Measurements from ENCODE around the gene KLF9. TPM values are rescaled to one million over a fixed set of nuclear protein-coding genes. Genes with fewer than 3 reads are reported as not detected.

Gene KLF9
- 1 to 10 TPM; 6.9 to 8.4 (median 8.0) TPM for polyA plus RNA-seq (ENCODE audit: insufficient read length in 3 of 3)
- long read RNA-seq, donor 1, full-length matches to known transcripts: 5 of 5 reads
- long read RNA-seq, donor 1, partial matches to known transcripts: 0 of 5 reads
- long read RNA-seq, donor 1, other reads (novel, unspliced or antisense): 0 of 5 reads
- long read RNA-seq, donor 2, full-length matches to known transcripts: 3 of 3 reads
- long read RNA-seq, donor 2, partial matches to known transcripts: 0 of 3 reads
- long read RNA-seq, donor 2, other reads (novel, unspliced or antisense): 0 of 3 reads
- long read RNA-seq, donor 3, full-length matches to known transcripts: 1 of 1 reads
- long read RNA-seq, donor 3, partial matches to known transcripts: 0 of 1 reads
- long read RNA-seq, donor 3, other reads (novel, unspliced or antisense): 0 of 1 reads
- long read RNA-seq, donor 4, full-length matches to known transcripts: 4 of 4 reads
- long read RNA-seq, donor 4, partial matches to known transcripts: 0 of 4 reads
- long read RNA-seq, donor 4, other reads (novel, unspliced or antisense): 0 of 4 reads
- long read RNA-seq, donor 5, full-length matches to known transcripts: 3 of 3 reads
- long read RNA-seq, donor 5, partial matches to known transcripts: 0 of 3 reads
- long read RNA-seq, donor 5, other reads (novel, unspliced or antisense): 0 of 3 reads
- long read RNA-seq, donor 6, full-length matches to known transcripts: 2 of 2 reads
- long read RNA-seq, donor 6, partial matches to known transcripts: 0 of 2 reads
- long read RNA-seq, donor 6, other reads (novel, unspliced or antisense): 0 of 2 reads
- long read RNA-seq, donor 7, full-length matches to known transcripts: 4 of 4 reads
- long read RNA-seq, donor 7, partial matches to known transcripts: 0 of 4 reads
- long read RNA-seq, donor 7, other reads (novel, unspliced or antisense): 0 of 4 reads
- long read RNA-seq, donor 8, full-length matches to known transcripts: 6 of 6 reads
- long read RNA-seq, donor 8, partial matches to known transcripts: 0 of 6 reads
- long read RNA-seq, donor 8, other reads (novel, unspliced or antisense): 0 of 6 reads
- long read RNA-seq, donor 9, full-length matches to known transcripts: 10 of 10 reads
- long read RNA-seq, donor 9, partial matches to known transcripts: 0 of 10 reads
- long read RNA-seq, donor 9, other reads (novel, unspliced or antisense): 0 of 10 reads
- long read RNA-seq, donor 10, full-length matches to known transcripts: 4 of 4 reads
- long read RNA-seq, donor 10, partial matches to known transcripts: 0 of 4 reads
- long read RNA-seq, donor 10, other reads (novel, unspliced or antisense): 0 of 4 reads
- long read RNA-seq, donor 11, full-length matches to known transcripts: 2 of 11 reads
- long read RNA-seq, donor 11, partial matches to known transcripts: 9 of 11 reads
- long read RNA-seq, donor 11, other reads (novel, unspliced or antisense): 0 of 11 reads
- long read RNA-seq, donor 12, full-length matches to known transcripts: 3 of 3 reads
- long read RNA-seq, donor 12, partial matches to known transcripts: 0 of 3 reads
- long read RNA-seq, donor 12, other reads (novel, unspliced or antisense): 0 of 3 reads
- long read RNA-seq, donor 13, full-length matches to known transcripts: 1 of 1 reads
- long read RNA-seq, donor 13, partial matches to known transcripts: 0 of 1 reads
- long read RNA-seq, donor 13, other reads (novel, unspliced or antisense): 0 of 1 reads
- long read RNA-seq, donor 14: 0 reads
- long read RNA-seq, donor 15, full-length matches to known transcripts: 2 of 2 reads
- long read RNA-seq, donor 15, partial matches to known transcripts: 0 of 2 reads
- long read RNA-seq, donor 15, other reads (novel, unspliced or antisense): 0 of 2 reads
- long read RNA-seq, donor 16, full-length matches to known transcripts: 1 of 12 reads
- long read RNA-seq, donor 16, partial matches to known transcripts: 11 of 12 reads
- long read RNA-seq, donor 16, other reads (novel, unspliced or antisense): 0 of 12 reads

DNA sequence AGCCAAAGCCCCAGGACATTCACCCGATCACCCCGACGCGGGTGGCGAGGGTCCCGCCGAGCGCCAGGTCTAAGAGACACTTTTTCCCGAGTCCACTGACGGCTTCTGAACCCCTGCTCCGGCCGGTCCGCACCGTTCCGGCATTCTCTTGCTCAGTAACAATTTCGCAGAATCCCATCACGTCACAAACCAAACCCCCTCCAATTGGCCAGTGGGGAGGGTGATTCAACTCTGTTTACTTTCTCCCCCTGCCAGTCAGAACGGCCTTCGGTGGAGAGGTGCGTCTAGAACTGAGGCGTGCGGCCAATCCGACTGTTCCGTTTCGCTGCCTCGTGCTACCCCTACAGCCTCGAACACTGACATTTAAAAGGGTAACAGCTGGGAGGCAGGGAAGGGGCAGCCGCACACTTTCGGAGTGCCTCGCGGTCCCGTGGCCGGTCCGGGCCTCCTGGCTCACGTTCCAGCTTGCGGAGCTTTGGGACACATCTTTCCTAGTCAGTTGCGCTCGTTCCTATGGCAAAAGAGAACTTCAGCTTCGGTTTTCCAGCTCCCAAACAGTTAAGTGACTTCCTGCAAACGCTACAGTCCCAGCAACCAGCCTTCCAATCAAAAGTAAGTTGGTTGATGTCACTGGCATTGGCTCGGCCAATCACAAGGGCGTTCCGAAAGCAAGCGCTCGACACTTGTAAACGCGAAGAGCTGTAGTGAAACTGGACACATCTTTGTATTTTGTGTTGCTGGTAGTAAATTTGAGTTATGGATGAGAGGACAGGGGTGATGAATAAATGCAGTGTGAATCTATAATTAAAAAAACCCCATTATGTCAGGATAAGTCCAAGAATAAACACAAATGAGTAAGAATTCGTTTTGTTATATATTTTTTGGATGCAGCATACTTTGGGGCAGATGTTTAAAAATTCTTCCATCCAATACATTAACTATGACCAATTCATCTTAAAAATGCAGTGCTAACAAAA is at the start of gene KLF9:
TSS of gene KLF9 (minus strand) at position 859 of the 977 bp plus-strand sequence. CDS start 1,294 bp downstream, outside the sequence.
- peak; percentile 94 for DNase-seq

DNA sequence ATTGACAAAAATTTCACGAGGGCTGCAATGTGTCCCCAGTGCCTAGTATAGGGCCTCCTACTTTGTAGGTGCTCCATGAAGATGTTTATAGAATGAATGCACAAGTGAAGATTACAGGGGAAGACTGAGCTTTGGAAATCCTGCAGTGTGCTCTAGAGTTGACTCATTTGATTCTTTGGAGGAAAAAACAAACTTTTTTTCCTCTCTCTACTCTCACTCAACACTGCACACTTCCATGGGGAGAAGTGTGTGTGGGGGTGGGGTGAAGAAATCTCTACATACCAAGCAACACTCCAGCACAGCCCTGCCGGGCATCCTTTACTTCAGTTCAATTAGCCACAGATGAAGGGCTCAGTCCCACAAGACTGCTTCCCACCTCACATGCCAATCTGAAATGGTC is 49.4 kb upstream of the KLF9 start:
- no peak for DNase-seq

DNA sequence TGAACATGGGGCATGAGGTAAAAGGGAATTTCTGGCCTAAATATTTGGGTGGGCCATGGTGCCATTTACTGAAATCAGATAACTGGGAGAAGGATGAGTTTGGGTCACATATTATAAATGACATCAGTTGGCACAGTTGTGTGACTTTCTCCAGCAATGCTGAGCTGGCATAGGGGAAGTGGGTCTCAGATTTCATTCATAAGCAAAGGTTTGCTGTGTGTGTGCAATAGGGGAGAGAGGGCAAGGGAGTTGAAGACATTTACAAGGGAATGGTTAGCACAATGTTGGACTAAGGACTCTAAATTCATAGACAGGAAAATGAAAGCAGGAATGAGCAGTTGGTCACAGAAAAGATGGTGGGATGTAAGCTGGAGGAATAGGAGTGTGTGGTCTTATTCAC is 47.8 kb upstream of the KLF9 start:
- no peak for DNase-seq

DNA sequence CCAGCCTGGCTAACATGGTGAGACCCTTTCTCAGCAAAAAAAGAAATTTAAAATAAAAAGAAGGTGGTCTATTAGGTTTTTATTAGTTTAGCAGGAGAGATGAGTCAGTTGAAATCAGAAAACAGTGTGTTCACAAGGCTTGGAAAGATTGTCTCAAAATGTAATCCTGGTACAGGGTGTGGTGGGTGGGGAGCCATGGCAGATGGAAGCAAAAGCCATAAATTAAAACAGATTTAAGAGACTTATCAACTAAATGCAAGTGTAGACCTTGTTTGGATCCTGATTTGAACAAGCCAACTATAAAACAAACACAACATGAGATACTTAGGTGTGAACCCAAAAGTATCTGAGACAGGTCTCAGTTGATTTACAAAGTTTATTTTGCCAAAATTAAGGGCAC is 42.8 kb upstream of the KLF9 start:
- no peak for DNase-seq

DNA sequence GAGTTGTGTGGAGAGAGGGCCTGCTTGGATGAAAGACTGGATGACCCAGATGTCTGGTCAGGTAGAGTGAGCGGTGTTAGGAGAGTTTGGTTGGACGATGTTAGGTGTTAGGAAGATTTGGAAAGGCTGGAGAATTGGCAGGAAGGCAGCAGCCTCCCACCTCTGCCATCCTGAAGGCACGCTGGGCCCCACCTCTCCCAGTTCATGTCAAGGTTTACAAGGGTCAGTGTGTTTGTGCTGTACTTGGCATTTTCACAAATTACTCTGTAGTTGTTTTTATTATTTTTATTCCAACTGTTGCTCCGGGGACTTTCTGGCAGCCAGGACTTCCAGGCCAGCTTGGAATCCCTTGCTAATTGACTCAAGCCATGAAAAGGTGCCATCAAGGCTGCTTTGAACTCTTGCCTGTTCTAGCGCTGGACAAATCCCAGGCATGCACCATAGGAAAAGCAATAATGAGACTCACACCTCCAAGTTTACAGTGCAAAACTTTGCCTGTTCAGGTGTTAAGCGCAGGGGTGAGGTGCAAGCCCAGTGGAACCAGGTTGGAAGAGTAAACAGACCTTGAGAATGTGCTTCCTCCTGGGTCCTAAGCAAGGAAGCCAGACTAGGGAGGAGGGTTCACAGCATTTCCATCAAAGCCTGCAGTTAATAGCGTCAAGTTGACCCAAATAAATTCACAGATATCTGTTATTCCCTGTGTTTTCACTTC is 41.7 kb upstream of the KLF9 start:
- no peak for DNase-seq

DNA sequence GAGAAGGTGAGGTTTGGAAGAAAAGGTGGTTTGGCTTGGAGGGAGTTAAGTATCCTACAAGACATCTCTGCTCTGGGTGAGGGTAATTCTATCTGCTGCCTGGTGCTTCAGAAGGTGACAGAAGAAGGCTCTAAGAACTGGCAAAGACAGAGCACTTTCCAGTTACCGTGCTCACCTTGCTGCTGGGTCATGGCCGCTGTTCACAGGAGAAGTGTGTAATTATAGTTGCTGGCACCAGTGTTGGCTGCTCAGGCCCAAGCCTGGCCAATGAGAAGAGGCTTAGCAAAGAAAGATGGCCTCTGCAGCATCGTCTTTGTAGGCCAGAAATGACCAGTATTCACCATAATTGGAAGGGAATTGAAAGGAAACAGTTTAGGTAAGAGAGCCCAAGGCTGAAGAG is 37.9 kb upstream of the KLF9 start:
- no peak for DNase-seq

DNA sequence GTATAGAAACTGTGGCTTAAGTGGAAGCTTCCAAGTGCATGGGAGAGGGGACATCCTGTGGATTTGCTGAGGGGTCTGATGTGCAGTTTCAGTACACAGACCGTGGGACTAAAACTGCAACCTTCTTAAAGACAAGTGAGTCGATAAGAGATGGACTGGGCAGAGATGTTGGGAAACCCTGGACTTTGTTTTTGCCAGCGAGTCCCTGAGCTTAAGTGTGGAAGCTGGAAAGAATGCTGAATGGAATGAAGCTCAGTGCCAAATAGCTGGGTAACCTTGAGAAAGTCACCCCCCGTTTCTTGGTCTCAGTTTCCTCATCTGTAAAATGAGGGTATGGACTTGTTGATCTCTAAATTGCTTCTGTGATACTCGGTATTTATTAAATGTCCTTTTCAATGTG is 37.3 kb upstream of the KLF9 start:
- DNase-seq: no peak

DNA sequence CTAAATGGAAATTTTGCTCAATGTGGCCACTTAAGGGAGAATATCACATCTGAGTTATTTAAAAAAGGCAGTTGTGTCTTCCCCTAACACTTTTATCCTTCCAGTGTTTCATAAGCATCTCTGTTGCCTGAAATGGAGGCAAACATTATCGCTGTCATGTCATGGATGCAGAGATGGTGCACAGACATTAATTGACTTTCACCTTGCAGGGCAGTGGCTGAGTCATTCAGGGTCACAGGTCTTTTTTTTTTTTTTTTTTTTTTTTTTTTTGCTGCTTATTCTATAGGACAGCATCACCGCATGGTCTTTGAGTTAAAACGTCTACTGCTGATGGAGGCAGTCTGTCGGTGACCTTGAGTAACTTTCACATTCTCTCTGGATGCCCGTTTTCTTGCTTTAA is 36.3 kb upstream of the KLF9 start:
- DNase-seq: no peak

DNA sequence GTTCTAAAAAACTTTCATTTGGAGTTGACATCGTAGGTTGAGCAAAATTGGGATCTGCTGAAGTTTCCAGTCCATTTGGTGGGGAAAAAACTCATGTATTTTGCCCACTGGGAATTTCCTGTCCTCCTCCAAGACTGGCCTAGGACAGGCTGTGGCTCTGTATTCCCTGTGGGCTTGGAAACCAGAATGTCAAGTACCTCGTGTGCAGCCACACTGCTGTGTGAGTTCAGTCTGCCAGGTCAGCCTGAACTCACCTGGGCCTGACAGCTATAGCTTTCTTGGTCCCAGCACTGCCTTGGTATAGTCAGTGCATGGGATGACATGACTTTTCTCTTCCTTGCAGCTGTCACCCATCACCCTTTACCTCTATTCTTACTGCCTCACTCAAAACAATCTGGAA is 35.0 kb upstream of the KLF9 start:
- DNase-seq: no peak

DNA sequence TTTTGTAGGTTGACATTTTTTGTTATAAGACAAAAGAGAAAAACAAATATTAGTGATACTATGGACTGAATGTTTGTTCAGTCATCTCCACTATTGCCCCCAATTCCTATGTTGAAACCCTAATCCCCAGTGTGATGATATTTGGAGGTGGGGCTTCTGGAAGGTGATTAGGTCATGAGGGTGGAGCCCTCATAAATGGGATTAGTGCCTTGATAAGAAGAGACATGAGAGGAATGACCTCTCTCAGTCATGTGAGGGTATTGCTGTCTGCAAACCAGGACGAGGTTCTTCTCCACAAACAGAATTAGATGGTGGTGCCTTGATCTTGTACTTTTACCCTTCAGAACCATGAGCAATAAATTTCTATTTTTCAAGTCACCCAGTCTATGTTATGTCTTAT is 34.5 kb upstream of the KLF9 start:
- DNase-seq: no peak

DNA sequence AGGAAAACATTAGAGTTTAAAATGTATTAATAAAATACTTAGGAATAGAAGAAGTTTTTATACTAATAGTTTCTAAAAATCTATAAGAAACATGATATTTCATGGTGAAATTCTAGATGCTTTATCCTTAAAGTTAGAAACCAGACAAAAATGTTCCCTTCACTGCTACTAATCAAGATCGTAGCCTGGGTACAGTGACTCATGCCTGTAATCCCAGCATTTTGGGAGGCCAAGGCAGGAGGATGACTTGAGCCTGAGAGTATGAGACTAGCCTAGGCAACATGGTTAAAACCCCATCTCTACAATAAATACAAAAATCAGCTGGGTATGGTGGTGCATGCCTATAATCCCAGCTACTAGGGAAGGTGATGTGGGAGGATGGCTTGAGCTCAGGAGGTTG is 30.4 kb upstream of the KLF9 start:
- no peak for DNase-seq

DNA sequence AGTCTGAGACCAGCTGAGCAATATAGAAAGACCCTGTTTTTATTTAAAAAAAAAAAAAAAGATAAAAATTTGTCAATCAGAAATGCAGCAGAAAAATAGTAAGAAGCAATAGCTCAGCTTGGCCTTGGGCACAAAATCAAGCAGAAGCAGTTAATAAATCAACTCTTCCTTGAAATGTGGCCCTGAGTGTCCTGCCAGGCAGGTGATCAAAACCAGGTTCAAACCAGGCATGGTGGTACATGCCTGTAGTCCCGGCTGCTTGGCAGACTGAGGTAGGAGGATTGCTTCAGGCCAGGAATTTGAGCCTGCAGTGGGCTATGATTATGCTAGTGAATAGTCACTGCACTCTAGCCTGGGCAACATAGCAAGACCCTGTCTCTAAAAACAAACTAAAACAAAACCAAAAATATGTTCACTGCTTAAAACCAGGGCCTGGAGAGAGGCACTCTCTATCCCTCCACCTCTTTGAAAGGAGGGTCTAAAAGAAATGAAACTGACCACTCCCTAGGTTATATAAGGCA is 27.9 kb upstream of the KLF9 start:
- DNase-seq: no peak

DNA sequence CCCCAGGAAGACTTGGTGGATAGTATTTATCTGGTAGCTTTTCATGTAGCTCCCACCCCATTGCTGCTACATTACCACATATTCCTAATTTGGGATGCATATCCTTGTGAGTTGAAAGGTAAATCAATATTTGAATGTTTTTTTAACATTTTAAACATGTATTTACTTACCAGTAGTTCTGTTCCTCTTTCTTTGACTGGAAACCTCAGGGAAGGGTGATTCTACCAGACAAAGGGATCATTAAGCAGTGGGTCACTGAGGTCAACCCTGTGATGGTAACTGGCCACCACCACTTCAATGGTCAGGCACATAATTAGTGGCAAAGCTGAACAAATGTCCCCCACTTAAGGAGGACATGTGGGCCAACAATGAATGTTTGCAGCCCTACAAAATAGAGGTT is 27.2 kb upstream of the KLF9 start:
- DNase-seq: no peak

DNA sequence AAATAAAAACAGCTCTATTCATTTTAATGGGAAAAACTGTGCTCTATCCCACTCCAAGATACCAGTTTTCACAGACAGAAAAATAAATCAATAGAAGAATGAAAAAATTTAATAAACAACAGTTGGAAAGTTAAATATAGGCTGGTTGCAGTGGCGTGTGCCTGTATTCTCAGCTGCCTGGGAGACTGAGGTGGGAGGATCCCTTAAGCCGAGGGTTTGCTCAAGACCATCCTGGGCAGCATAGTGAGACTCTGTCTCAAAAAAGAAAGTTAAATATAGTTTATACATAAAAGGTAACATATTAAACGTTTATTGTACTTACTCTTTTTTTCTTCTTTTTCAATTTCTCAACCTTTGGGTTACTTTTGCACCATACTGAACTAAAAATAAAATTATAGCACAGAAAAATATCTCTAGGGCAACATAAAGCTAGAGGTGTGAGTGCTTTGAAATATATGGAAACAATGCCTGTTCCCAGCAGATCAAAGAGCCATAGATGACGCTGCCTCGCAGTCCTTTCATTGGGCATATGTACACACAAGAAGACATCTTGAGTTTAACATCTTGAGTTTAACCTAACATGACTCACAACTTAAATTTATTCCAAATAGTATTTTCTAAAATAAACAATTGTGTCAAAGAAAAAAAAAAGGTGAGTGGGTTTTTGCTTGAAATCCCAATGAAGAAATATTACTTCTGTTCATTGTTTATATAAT is 25.7 kb upstream of the KLF9 start:
- no peak for DNase-seq

DNA sequence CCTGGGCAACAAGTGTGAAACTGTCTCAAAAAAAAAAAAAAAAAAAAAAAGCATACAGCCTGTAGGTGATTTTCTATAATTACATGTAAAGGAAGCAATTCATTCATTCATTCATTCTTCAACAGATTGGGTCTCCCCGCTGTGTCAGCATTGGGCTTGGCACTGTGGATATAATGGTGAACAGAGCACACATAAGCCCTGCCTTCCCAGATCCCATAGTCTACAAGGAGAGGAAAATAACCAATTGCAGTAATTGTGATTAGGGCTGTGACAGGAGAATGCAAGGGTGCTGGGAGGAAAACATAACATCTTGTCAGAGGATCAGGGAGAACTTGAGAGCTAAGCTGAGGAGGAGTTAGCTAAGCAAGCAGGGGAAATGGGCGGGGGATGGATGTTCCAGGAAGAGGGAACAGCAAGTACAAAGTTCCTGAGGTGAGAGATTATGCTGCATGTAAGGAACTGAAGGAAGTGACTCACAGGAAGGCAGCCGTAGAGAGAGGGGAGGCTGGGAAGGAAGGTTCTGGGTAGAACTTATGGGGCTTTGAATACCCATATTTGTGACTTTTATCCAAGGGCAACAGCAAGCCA is 24.0 kb upstream of the KLF9 start:
- no peak for DNase-seq

DNA sequence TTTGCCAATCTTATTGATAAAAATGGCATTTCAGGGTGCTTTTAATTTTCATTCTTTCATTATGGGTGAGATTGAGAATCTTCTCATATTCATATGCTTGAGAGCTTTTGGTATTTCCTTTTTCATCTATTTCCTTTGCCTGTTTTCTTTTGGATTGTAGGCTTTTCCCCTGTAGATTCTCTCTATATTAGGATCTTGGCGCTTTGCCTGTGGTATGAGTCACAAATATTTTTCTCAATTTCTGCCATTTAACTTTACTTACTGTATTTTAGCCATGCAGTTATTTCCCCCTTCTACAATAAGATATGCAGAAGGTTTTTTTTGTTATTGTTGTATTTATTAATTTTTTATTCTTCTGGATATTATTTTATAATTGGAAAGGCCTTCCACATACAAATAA is 21.5 kb upstream of the KLF9 start:
- no peak for DNase-seq

DNA sequence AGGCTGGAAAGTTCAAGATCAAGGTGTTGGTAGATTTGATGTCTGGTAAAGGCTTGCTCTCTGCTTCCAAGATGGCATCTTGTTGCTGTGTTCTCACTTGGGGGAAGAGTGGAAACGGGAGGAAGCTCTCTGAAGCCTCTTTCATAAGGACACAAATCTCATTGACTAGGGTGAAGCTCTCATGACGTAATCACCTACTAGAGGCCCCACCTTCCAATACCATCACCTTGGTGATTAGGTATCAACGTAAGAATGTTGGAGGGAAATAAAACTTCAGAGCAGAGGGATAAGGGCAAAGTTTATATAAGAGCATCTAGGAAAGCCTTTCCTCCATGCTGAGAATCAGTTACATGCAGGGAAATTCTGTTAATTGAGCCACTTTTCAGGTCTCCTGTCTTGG is 15.4 kb upstream of the KLF9 start:
- DNase-seq: no peak
